Left lung (tissue), 10 donors: ENCODE measurements around the gene ARSG. TPM values are rescaled to one million over a fixed set of nuclear protein-coding genes. Genes with fewer than 3 reads are reported as not detected.

Experiments used
- ATAC-seq: fragments of 200-7000 bp; cut with Tn5 transposase; one replicate; pipeline ENCODE4 v1.9.1; 2020; ENCODE audit warnings: moderate library complexity
- DNase-seq, 4 donors: peaks; one replicate each; pipeline ENCODE4 v3.0.0-alpha.2; 2013 to 2020
- H3K27ac ChIP-seq, 2 donors: fragments of 200-600 bp; sonication (generic) in 1 of 2; one replicate each; pipeline versions ENCODE4 v1.5.0 to v1.8.0; 2020 to 2021
- H3K27me3 ChIP-seq, 2 donors: fragments of 200-600 bp; sonication (generic) in 1 of 2; one replicate each; pipeline versions ENCODE4 v1.5.0 to v1.8.0; 2020 to 2021
- H3K36me3 ChIP-seq, 2 donors: fragments of 200-600 bp; sonication (generic) in 1 of 2; one replicate each; pipeline versions ENCODE4 v1.5.0 to v1.8.0; 2020 to 2021
- H3K4me1 ChIP-seq, 2 donors: fragments of 200-600 bp; one replicate each; pipeline ENCODE4 v1.8.0; 2021
- H3K4me3 ChIP-seq, 2 donors: fragments of 200-600 bp; sonication (generic) in 1 of 2; one replicate each; pipeline versions ENCODE4 v1.5.0 to v1.8.0; 2020 to 2021; ENCODE audit warnings: mild to moderate bottlenecking in 1 of 2
- H3K9me3 ChIP-seq, 2 donors: fragments of 200-600 bp; sonication (generic) in 1 of 2; one replicate each; pipeline versions ENCODE4 v1.5.0 to v1.8.0; 2020 to 2021
- intact Hi-C, 2 donors: fragments of 100-400 bp; cut with DNase I; formaldehyde crosslinking; loops; one replicate each; pipeline versions ENCODE4 v1.11.2 to v1.14.2; 2022
- polyA plus RNA-seq, 6 donors: library from polyadenylated mRNA; unstranded; fragments of 120-200 nt; gene quantifications; one replicate each; pipeline ENCODE4 v1.2.1, GENCODE V29; 2013; ENCODE audit not compliant: insufficient read length in 6 of 6
- total RNA-seq, 2 donors: library from RNA; stranded (reverse); fragmentation: NEBNext Ultra II Directional; extraction: Animal tissue kit (Norgen Biotek cat#: 25700); gene quantifications; one replicate each; pipeline ENCODE4 v1.2.1, GENCODE V29; 2021
- TF ChIP-seq, protein P1 (sequence below), 2 donors: fragments of 200-600 bp; sonication (generic) in 1 of 2; IDR thresholded peaks; one replicate each; pipeline versions ENCODE4 v1.5.0 to v1.8.0; 2021; ENCODE audit warnings: antibody characterized with exemption in 2 of 2
- donor health status: DM: no; HTN: yes; CAD: no.
- donor health status: DM: no; HTN: no; CAD: no.

Gene ARSG
- total and polyA plus RNA-seq, 8 donors: 3.4 to 10.0 (median 4.5) TPM

DNA sequence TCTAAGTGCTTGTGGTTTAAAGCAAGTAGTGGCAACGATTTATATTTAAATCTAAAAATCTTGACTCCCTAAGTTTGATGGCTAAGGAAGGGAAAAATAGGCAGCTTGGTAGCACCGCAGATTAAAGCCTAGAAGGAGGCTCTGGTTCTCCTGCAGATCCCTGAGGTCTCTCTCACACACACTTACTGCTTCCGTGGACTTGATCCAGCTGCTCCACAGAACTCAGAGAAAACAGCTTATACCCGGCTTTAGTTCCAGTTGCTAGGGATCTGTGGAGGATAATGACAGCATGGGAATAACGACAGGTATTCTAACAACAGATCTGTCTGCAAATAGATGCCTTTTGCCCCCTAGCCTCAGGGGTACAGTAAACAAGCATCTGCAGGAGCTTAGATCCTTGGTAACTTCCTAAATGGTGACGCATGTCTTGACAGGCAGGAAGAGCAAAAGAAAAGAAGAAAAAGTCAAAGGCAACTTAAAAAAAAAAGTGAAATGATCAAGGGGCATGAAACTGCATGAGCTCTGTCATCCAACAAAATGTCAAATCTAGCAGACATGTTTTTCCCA is 161.5 kb downstream of the ARSG start:
- Histone ChIP-seq H3K36me3 (peaks cover 0 to 51% of the 10 kb centered on the region in 2 donors), H3K4me1 (peaks cover 9 to 44% of the 10 kb centered on the region in 2 donors), H3K9me3 (no peaks in the 10 kb centered on the region), H3K27ac (no peak overlapping the region), H3K4me3 (no peak overlapping the region), H3K27me3 (no peaks in the 10 kb centered on the region)
- intact Hi-C loops: loop anchor here in 1 of 2 donors (10.0 kb wide), 1 partner anchor 208 kb away; the partner anchor contains the start of gene AMZ2
- TF ChIP-seq, protein P1, sequence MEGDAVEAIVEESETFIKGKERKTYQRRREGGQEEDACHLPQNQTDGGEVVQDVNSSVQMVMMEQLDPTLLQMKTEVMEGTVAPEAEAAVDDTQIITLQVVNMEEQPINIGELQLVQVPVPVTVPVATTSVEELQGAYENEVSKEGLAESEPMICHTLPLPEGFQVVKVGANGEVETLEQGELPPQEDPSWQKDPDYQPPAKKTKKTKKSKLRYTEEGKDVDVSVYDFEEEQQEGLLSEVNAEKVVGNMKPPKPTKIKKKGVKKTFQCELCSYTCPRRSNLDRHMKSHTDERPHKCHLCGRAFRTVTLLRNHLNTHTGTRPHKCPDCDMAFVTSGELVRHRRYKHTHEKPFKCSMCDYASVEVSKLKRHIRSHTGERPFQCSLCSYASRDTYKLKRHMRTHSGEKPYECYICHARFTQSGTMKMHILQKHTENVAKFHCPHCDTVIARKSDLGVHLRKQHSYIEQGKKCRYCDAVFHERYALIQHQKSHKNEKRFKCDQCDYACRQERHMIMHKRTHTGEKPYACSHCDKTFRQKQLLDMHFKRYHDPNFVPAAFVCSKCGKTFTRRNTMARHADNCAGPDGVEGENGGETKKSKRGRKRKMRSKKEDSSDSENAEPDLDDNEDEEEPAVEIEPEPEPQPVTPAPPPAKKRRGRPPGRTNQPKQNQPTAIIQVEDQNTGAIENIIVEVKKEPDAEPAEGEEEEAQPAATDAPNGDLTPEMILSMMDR (IDR thresholded peaks at IDR 0.05): no peak
- ATAC-seq (no peak), DNase-seq (no peak)

DNA sequence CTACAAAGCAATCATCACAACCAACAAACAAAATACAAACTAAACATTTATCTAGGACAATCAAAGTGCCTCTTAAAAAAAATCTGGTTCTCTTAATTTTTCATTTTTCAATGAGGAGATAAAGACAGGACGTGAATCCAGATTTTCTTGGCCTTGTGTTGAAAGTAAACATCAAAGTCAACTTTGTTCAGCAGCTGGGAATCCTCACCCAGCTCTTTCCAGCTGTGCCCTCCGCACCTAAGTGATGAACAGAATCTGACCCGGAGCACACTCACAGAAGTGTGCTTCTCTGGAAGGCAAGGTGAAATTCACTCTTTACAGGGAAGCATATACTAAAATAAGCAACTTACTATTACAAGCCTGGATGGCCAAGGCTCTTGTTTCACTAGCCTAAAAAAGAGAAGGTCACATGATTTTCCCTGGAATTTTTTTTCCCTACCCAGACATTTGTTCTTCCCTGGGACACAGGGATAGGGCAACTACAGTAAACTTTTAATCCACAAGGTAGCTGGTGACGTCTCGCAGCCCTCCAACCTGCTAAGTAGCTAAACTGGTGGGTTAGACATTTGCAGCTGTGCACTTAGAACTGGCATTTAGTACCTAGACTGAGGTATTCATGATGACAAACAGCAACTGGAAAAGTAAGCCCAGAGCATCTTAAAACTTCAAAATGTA is 162.8 kb downstream of the ARSG start:
- DNase-seq (no peak), ATAC-seq (no peak)
- H3K27me3 ChIP-seq: no peaks in the 10 kb centered on the region
- H3K4me3 ChIP-seq: no peak overlapping the region
- intact Hi-C loops: loop anchor here in 1 of 2 donors (10.0 kb wide), 1 partner anchor 209 kb away; the partner anchor contains the start of gene AMZ2
- no peak overlapping the region for H3K27ac ChIP-seq
- peaks cover 9 to 49% of the 10 kb centered on the region in 2 donors for H3K4me1 ChIP-seq
- H3K36me3 ChIP-seq: peaks cover 0 to 38% of the 10 kb centered on the region in 2 donors
- H3K9me3 ChIP-seq: no peaks in the 10 kb centered on the region
- TF ChIP-seq, protein P1 (IDR thresholded peaks at IDR 0.05): no peak

DNA sequence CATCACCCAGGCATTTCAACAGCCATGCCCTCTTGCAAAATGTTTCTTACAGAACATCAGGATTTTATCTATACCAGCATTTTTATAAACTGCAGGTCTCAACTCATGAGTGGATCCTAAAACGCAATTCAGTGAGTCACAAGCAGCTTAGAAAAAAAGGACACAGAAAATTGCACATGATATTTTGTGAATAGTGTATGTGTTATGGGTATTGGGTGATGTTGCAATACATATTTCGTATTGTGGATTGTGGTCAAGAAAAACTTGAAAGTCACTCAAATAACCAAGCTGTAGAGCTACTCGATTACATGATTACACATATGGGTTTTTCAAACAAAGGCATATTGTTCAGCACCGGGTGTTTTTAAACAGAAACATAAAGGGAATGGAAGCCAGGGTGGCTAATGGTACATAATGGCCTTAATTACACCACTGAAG is 164.6 kb downstream of the ARSG start:
- Histone ChIP-seq H3K27me3 (no peaks in the 10 kb centered on the region), H3K27ac (peak overlapping the region; percentile 86 to 91), H3K4me1 (peaks cover 9 to 52% of the 10 kb centered on the region in 2 donors), H3K4me3 (peak overlapping the region; percentile 85 to 88), H3K9me3 (no peaks in the 10 kb centered on the region), H3K36me3 (peaks cover 0 to 20% of the 10 kb centered on the region in 2 donors)
- no peak for ATAC-seq
- TF ChIP-seq, protein P1 (IDR thresholded peaks at IDR 0.05): no peak
- DNase-seq: peak in 1 of 4 donors; percentile 35
- intact Hi-C loops: loop anchor here in 1 of 2 donors (10.0 kb wide), 1 partner anchor 211 kb away; the partner anchor contains the start of gene AMZ2

DNA sequence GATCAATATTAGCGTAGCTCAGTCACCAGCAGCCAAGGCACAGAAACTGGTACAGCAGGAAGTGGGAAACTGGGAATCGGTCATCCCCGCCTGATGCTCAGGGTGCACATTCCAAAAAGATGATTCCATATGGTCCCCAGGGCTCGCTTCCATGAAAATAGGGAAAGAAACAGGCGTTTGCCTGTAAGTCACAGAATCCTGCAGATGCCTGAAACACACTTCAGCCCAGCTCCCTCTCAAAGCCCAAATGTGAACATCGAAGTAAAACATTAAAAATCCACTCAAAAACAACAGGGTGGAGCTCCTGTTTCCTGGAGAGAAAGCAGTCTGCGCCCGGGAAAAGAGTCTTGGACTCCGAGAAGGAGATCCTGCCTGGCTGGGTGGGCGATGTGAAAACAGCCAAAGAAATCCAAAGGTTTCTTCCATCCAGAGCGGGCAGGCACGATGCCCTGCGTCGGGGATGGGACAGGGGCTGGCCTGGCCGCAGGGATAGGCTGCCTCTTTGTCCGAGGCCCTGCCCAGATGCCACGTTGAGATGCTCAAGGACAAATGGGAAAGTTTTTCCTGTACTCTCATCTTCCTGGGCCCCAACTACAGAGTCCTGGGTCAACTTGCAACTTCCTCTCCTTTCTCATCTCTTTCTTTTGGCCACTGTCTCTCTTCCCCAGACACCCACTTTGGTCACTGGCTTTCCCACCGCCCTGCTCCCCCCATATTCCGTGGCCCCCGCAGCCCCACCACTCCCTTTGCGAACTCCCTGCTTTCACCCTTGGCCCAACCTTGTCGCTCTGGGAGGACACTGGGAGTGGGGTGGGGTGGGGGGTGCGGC is 165.3 kb downstream of the ARSG start:
- Histone ChIP-seq H3K4me3 (peak overlapping the region; percentile 85 to 88), H3K36me3 (peaks cover 0 to 13% of the 10 kb centered on the region in 2 donors), H3K4me1 (peaks cover 9 to 58% of the 10 kb centered on the region in 2 donors), H3K27ac (peak overlapping the region; percentile 86 to 91), H3K27me3 (no peaks in the 10 kb centered on the region), H3K9me3 (no peaks in the 10 kb centered on the region)
- ATAC-seq (peak; percentile 78), DNase-seq (peak in 3 of 4 donors; percentile 75 to 89 (median 85))
- intact Hi-C loops: loop anchor here in 1 of 2 donors (10.0 kb wide), 1 partner anchor 212 kb away; the partner anchor contains the start of gene AMZ2
- TF ChIP-seq, protein P1 (IDR thresholded peaks at IDR 0.05): no peak
